HG03280 (cell line): ENCODE data around the gene EXOSC1.
"Not testable (repeated sequence)": the region's sequence is repeated elsewhere in the genome, so short reads cannot be mapped to it uniquely, and the experiment has no call there.

ENCODE experiments used
- ATAC-seq: cut with Tn5 transposase; IDR thresholded peaks from one replicate; pipeline ENCODE4 v1.9.1; 2021; ENCODE audit warnings: mild to moderate bottlenecking, moderate library complexity; ENCODE audit not compliant: unreplicated experiment

Gene EXOSC1

GRCh38 chr10:97459933-97460332, 14.1 kb upstream of the EXOSC1 start:
- ATAC-seq, result no peak

GRCh38 chr10:97459111-97459510, 13.3 kb upstream of the EXOSC1 start:
- no peak for ATAC-seq

DNA sequence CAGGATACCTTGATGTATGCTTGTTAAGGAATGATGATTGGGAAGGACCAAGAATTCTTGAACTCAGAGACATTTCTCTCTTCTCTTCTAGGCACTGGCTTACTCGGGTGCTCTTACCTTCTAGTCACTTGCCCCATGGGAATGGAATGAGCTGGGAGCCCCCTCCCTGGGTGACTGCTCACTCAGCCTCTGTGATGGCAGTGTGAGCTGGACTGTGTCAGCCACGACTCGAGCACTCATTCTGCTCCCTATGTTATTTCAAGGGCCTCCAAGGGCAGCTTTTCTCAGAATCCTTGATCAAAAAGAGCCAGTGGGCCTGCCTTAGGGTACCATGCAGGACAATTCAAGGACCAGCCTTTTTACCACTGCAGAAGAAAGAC, 10.9 kb upstream of the EXOSC1 start:
- ATAC-seq, result no peak

GRCh38 chr10:97456034-97456685, 10.4 kb upstream of the EXOSC1 start:
- no peak for ATAC-seq

DNA sequence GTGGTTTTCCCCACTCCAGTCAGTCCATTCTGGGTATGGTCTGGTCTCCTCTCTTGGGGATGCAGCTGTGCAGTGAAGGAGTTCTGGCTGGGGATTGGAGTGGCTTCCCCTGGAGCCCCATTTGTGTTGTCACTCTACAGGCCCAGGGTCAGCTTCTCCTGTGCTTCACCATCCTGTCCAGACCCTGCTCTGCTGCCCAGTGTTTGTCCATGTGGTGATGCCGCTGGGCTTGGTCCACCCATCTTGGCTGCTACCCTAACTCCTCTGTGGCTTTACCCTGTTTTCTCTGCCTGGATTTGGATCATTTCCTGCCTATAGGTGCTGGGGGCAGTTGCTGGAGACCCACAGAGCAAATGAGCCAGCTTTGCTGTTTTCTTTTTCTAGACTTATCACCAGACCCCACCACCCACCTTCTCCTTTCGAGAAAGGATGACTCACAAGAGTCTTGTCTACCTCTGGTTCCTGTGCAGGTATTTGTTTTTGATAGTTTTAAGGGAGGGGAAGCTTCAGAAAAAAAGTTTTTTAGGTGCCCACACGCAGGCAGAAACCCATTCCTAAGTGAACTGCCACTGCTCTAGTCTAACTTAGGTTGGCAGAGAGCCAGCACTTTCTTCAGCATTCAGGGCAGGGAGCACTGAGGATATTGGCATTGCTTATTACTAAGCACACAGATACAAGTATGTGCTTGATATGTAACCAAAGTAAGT, 8.7 kb upstream of the EXOSC1 start:
- ATAC-seq, result no peak

DNA sequence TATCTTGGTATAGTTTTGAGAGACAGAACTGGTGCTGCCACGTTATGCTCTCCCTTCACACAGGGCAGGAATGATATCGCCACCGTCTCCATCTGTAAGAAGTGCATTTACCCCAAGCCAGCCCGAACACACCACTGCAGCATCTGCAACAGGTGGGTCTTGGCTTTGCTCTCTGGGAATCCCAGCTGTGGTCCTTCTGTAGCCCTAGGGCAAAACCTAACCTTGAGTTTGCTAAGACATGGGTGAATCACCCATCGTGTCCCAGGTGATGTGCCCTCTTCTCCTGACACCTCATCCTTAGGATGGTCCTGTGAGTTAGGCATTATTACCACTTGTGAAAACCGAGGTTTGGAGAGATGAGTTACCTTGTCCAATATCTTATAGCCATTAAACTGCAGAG, 6.5 kb upstream of the EXOSC1 start:
- no peak for ATAC-seq

DNA sequence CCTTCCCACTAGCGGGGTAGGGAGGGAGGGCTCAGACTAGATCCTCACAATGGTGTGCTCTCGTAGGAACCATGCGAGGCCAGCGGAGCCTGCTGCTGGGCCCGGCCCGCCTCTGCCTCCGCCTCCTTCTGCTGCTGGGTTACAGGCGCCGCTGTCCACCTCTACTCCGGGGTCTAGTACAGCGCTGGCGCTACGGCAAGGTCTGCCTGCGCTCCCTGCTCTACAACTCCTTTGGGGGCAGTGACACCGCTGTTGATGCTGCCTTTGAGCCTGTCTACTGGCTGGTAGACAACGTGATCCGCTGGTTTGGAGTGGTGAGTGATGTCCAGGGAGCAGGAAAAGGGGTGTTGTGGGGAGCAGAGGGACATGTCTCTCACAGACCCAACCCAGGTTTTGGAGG, 5.8 kb upstream of the EXOSC1 start:
- no peak for ATAC-seq

GRCh38 chr10:97450828-97451227, 5.0 kb upstream of the EXOSC1 start:
- ATAC-seq, result no peak

GRCh38 chr10:97445357-97445721, 467 bp downstream of the EXOSC1 start:
- peak; percentile 7 for ATAC-seq

GRCh38 chr10:97444212-97444611, 1.6 kb downstream of the EXOSC1 start:
- no peak for ATAC-seq

DNA sequence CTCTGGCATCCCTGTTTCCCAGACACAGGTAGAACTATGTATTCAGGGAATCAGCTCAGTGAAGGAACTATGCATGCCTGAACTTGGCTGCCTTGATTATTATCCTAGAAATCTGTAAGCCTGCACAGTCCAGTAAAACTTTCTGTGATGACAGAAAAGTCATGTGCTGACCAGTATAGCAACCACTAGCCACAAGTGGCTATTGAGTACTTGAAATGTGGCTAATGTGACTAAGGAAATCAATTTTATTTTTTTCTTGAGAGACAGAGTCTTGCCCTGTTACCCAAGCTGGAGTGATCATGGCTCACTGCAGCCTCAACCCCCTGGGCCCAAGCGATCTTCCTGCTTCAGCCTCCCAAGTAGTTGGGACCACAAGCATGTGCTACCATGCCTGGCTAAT, 3.5 kb downstream of the EXOSC1 start:
- no peak for ATAC-seq

DNA sequence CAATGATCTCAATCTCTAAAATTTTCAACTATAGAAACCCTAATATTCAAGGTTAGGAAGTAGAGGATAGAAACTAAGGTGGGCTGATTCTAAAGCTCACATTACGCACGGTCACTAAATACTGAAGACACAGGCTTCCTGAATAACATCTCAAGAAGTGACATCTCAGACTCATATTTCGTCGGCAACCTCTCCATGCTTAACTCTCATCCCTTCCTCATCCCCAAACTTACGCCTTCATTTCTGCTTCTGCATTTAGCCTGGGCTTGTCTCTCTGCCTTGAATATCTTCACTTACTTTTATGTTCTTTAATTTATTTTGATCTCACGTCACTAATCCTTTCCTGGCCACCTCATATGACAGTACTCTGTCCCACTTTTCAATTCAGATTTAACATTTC, 10.6 kb downstream of the EXOSC1 start:
- no peak for ATAC-seq

DNA sequence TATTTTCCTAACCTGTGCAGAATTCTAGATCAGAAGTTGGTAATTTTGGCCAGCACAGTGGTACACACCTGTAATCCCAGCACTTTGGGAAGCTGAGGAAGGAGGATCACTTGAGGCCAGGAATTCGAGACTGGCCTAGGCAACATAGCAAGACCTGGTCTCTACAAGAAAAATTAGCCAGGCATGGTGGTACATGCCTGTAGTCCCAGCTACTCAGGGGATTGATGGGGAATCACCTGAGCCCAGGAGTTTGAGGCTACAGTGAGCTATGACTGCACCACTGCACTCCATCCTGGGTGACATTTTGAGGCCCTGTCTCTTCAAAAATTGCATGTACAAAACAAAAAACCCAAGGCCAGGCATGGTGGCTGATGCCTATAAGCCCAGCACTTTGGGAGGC, 11.2 kb downstream of the EXOSC1 start:
- ATAC-seq, result no peak

DNA sequence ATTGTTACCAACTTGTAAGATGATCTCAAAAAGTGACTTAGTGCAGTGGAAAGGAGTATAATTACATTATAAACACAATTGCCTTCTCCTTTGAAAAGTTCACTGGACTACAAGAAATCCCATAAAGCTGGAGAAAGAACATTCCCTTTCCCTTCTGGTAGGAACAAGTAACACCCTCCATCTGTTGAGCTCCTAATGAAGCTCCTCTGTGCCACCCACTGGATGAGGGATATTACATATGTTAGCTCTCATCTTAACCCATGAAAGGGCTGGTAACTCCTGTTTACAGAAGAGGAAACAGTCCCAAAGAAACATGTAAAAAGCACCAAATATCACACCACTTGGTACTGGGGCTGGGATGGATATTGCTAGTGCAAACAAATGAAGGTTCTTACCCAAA, 11.8 kb downstream of the EXOSC1 start:
- no peak for ATAC-seq

DNA sequence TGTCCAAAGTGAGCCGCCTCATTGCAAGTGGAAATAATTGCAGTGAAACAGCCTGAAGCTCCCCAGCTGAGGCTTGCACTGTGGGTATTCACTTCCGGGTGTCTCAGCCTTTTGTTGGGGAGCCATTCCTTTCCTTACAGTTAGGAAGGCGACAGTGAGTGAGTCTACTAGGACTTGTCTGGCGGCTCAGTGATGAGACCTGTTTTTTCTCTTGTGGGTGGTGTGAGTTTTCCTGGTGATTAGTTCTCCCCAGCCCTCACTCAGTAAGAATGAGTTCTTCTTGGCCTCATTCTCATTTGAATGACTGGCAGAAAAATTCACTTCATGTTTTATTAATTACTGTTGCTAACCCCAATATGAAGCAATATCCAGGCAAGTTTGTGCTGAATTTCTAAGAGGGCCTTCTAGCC, 17.2 kb downstream of the EXOSC1 start:
- ATAC-seq, result no peak

DNA sequence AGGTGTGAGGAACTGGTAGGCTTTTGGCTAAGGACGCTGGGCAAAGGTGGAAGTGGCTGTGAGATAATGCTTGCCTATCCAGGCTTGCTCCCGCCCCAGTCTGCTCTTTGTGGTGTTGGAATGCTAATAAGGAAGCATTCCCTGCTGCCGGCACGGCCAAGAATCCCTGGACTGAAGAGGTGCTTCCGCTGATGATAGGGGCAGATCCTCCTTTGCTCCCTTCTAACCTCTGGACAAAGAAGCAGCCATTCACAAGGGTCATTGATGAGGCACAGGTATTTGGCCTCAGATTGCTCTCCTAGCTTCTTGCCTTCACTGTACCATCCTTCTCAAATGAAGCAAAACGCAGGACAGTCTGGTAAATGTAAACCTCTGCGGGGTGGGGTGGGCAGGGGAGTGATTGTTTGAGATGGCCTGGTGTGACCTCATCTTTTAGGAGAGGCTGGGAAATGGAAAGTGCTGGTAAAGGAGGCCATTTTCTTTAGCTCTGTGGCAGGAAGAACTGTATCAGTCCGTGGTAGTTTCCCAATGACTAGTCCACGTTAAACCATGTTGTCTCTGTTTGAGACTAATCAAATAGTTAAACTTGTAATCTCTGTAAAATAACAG, 18.1 kb downstream of the EXOSC1 start:
- no peak for ATAC-seq

DNA sequence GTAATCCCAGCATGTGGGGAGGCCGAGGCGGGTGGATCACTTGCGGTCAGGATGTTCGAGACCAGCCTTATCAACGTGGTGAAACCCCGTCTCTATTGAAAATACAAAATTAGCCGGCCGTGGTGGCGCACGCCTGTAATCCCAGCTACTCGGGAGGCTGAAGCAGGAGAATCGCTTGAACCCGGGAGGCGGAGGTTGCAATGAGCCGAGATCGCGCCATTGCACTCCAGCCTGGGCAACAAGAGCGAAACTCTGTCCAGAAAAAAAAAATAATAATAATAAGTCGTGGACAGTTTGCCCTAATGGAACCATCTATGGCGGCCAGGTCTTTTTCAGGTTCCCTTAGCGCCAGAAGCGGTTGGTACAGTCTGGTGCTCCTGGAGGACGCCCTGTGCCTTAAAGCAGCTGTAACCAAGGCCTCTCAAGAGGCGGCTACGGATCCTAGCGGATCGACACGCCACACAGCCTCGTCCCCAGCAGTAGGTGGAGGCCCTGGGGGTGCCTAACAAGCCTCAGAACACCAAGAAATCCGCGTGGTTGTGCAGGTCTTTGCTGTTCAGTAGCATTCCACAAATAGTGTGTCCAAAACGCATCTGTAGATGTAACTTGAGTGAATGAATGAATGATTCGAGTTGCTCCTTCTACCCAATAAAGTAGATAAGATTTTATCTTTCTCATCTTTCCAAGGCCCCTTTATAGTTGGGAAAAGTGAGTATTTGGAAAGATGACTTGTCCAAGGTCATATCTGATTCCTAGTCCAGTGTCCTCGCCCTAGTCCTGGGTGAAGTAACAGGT, 18.8 kb downstream of the EXOSC1 start:
- no peak for ATAC-seq

GRCh38 chr10:97425964-97426775, 19.6 kb downstream of the EXOSC1 start, which contains the start of gene PGAM1:
Gene PGAM1, plus strand, starts transcription at chr10:97426191. Its CDS starts 117 bp downstream, at chr10:97426308.
- ATAC-seq, result peak; percentile 87

GRCh38 chr10:97423757-97424098, 22.1 kb downstream of the EXOSC1 start:
- ATAC-seq, result not testable (repeated sequence)

GRCh38 chr10:97416565-97416964, 29.2 kb downstream of the EXOSC1 start:
- ATAC-seq, result no peak

DNA sequence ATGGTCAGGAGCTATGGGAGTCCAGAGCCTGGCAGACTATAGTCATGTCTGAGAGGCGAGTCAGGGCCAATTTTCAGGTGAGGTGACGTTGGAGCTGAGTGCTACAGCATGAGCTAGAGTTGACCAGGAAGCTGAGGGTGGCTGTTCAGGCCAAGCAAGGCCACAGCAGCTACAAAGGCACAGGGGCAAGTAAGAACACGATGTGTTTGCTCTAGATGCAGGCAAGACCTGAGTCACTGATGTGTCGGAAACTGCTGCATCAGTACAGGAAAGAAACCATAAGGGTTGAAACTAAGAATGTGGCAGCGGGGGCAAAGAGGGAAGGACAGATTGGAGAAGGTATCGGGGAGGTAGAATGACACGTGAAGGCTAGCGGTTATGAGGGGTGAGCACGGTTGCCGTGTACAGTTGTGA, 32.9 kb downstream of the EXOSC1 start:
- ATAC-seq, result peak; percentile 77
